SK-N-MC (cell line): ENCODE results near the gene COL8A1.
"Not testable (repeated sequence)": the region's sequence is repeated elsewhere in the genome, so short reads cannot be mapped to it uniquely, and the experiment has no call there.

ENCODE experiments used
- DNase-seq: peaks from one replicate; pipeline ENCODE4 v3.0.0-alpha.2; 2011; ENCODE audit warnings: low read depth, low spot score
- H3K27ac ChIP-seq: fragments of 200-600 bp; sonication (generic); 2 replicates; pipeline ENCODE4 v1.5.1; 2016; ENCODE audit warnings: mixed run types
- H3K36me3 ChIP-seq: fragments of 200-600 bp; sonication (generic); 2 replicates; pipeline ENCODE4 v1.6.1; 2017; ENCODE audit warnings: antibody characterized with exemption, low read length, mixed read lengths; ENCODE audit not compliant: insufficient read depth
- H3K4me3 ChIP-seq: fragments of 200-600 bp; sonication (generic); 2 replicates; pipeline ENCODE4 v1.5.1; 2016
- H3K9ac ChIP-seq: fragments of 200-600 bp; sonication (generic); 2 replicates; pipeline ENCODE4 v1.8.0; 2017; ENCODE audit warnings: mixed run types, mixed read lengths; ENCODE audit not compliant: insufficient read length
- H3K9me3 ChIP-seq: fragments of 200-600 bp; sonication (generic); 2 replicates; pipeline ENCODE4 v1.6.1; 2017; ENCODE audit warnings: low read depth, mild to moderate bottlenecking, antibody characterized with exemption, low read length, moderate library complexity, mixed read lengths
- EZH2 ChIP-seq: fragments of 200-600 bp; sonication (generic); IDR thresholded peaks from one replicate; pipeline ENCODE4 v1.6.1; 2017; ENCODE audit warnings: antibody characterized with exemption
- FOXP2 ChIP-seq: optimal IDR thresholded peaks from 2 replicates; pipeline ENCODE3; 2011; ENCODE audit warnings: mild to moderate bottlenecking, moderate library complexity; ENCODE audit not compliant: insufficient read depth; ENCODE audit errors: extremely low read length, control extremely low read depth
- POLR2AphosphoS5 ChIP-seq: IDR thresholded peaks from 2 replicates; pipeline ENCODE4 v1.6.1; 2012; ENCODE audit warnings: mild to moderate bottlenecking, low read depth, low read length, borderline replicate concordance

COL8A1 gene

DNA sequence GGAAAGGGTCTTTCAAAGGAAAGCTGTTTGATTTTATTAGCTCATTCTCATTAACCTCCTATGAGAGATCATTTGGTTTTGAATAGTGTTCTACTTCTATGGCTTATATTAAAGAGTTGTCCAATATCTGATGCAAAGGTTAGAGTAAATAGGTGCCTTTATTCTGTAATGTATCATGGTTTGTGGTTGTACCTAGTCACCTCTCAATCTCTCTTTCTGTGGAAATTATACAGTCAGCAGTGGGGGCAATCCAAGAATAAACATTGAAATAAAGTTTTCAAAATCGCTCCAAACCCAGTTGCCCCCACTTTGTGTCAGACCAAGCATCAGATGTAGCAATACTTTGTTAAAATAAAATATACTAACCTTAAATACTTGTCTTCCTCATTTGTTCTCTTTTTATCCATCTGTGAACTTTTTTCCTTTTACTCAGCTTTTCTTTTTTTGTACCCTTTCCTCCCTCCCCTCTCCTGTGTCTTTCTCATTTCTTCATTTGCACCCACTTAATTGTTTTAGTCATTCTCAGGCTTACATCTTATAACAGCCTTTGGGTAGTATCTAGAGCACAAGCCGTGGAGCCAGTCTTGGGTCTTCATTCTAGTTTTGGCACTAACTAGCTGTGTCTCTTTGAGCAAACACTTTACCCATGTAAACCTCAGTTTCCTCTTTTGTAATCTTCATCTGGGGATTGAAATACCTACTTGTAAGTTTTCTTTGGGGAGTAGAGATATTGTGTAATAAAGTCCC, 196.0 kb downstream of the COL8A1 start:
- H3K4me3 ChIP-seq: no peak overlapping the region
- H3K36me3 ChIP-seq: no peaks in the 10 kb centered on the region
- TF ChIP-seq EZH2 (no peak), FOXP2 (no peak), POLR2AphosphoS5 (no peak)

DNA sequence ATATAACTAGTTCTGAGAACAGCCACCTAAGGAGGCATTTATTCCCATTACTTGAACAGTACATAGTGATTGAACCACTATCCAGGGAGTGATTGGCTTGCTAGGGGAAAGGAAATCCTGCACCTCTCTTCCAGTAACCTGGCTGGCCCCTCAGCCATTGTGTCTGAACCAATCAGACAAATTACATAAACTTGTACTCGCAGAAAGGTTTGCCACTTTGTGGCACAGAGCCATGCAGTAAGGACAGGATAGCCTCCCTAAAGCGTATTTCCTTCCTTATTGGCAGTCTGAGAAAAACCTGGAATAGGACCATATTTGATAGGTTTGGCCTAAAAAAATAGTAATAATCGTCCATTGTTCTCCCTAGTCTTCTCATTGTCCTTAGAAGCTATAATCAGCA, 198.3 kb downstream of the COL8A1 start:
- Histone ChIP-seq H3K27ac (no peak overlapping the region), H3K36me3 (no peaks in the 10 kb centered on the region), H3K9me3 (no peaks in the 10 kb centered on the region), H3K9ac (no peak overlapping the region), H3K4me3 (no peak overlapping the region)
- no peak for TF ChIP-seq FOXP2
- TF ChIP-seq EZH2: no peak
- no peak for TF ChIP-seq POLR2AphosphoS5
- no peak for DNase-seq

More for the DNA sequence above, 196.0 kb downstream of the COL8A1 start:
- Histone ChIP-seq H3K27ac (no peak overlapping the region), H3K9ac (no peak overlapping the region), H3K9me3 (no peaks in the 10 kb centered on the region)
- DNase-seq: no peak

DNA sequence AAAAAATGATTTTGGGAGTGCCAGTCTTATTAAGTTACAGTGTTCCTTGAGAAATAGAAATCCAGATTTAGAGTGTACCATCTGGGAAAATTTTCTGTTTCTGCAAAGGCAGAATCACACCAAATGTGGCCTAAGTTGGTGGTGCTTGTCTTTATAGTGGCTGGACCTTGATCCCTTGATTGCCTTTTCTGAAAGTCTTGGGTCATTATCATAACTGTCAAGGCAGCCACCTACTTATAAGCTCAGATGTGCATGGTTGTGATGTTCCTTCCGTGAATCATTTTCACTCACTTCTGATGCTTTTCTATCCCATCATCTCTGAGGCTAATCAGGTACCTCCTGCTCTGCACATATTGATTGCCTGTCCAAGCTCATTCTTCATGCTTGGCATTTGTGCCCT, 199.3 kb downstream of the COL8A1 start:
- Histone ChIP-seq H3K4me3 (no peak overlapping the region), H3K27ac (no peak overlapping the region), H3K9me3 (no peaks in the 10 kb centered on the region), H3K36me3 (no peaks in the 10 kb centered on the region), H3K9ac (no peak overlapping the region)
- no peak for DNase-seq
- no peak for TF ChIP-seq POLR2AphosphoS5
- no peak for TF ChIP-seq EZH2
- TF ChIP-seq FOXP2: no peak

DNA sequence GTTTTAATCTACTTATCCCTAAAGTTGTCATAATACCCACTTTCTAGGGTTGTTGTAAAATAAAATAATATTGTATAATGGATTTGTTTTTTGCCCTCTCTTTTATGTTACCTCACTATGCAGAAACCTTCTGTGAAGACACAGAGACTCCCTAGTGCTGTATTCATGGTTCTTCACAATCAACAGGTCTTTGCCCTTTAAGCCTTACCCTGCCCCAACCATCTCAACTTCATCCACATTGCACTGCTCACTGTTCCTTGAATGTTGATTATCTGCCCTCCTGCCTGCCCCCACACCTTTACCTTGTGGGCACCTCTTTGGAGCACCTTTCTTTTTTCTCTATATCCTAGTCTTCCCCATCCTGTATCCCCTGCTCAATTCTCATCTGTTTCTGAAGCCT, 200.4 kb downstream of the COL8A1 start:
- Histone ChIP-seq H3K9me3 (no peaks in the 10 kb centered on the region), H3K36me3 (no peaks in the 10 kb centered on the region), H3K4me3 (no peak overlapping the region), H3K27ac (no peak overlapping the region), H3K9ac (no peak overlapping the region)
- no peak for TF ChIP-seq FOXP2
- no peak for TF ChIP-seq EZH2
- TF ChIP-seq POLR2AphosphoS5: no peak
- DNase-seq: no peak

DNA sequence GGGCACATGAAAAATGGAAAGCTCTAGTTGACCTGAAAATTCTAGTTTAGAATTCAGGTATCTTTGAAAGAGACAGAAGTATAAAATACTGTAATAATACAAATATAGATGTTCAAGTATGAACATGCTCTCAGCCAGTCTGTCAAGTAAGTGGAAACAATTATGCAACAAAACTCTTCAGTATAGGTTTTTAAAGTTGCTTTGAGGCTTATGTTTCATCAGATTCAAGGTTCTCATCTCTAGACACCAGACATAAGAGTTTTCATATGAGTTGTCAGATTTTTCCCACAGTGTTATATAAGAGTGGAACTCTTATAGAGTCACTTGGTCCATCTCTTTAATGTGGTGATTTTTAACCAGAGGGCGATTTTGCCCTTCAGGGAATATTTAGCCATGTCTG, 201.2 kb downstream of the COL8A1 start:
- Histone ChIP-seq H3K9ac (no peak overlapping the region), H3K36me3 (no peaks in the 10 kb centered on the region), H3K9me3 (no peaks in the 10 kb centered on the region), H3K4me3 (no peak overlapping the region), H3K27ac (no peak overlapping the region)
- DNase-seq: no peak
- TF ChIP-seq EZH2: no peak
- no peak for TF ChIP-seq POLR2AphosphoS5
- TF ChIP-seq FOXP2: no peak

DNA sequence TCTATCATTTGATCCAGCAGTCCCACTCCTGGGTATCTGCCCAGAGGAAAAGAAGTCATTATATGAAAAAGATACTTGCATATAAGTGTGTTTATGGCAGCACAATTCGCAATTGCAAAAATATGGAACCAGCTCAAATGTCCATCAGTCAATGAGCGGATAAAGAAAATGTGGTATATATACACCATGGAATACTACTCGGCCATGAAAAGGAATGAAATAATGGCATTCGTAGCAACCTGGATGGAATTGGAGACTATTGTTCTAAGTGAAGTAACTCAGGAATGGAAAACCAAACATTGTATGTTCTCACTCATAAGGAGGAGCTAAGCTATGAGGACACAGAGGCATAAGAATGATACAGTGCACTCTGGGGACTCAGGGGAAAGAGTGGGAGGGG, 203.6 kb downstream of the COL8A1 start:
- H3K9ac ChIP-seq, H3K27ac ChIP-seq, DNase-seq: not testable (repeated sequence)

DNA sequence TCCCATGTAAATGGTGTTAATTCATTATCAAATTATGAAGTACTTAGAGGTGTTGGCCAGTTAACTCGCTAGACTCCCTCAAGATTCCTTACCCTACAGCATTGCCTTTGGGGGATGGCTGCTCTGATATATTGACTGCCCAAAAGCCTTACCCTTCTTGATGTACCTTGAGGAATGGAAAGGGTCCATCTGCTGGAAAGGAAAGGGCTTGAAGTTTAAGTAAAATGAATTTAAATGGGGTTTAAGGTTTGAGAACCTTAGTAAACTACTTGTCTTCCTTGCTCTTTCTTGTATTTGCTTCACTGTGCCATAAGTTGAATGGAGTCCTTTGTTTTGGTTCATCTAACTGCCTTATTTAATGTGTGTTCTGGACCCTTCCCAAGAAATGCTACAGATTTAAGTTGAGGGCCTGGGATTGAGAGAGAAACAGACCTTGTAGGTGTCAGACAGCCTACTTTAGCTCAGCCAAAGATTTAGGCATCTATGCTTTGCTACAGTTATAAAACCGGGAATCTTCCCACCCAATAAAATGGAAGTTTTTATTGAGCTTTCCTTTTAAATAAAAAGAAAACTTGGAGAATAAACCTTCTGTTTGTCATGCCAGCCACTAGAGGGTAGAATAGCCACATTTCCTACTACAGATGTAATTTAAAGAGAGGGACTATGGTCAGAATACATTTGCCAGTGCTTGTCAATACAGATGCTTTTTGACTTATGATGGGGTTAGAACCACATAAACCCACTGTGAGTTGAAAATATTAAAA, 204.6 kb downstream of the COL8A1 start:
- DNase-seq: peak; percentile 35
- peak overlapping the region; percentile 55; the same call in 1 of the 2 replicates for H3K4me3 ChIP-seq
- H3K9ac ChIP-seq: peak overlapping the region; percentile 29
- no peaks in the 10 kb centered on the region for H3K9me3 ChIP-seq
- H3K36me3 ChIP-seq: no peaks in the 10 kb centered on the region
- TF ChIP-seq FOXP2 (no peak), POLR2AphosphoS5 (no peak), EZH2 (no peak)
- H3K27ac ChIP-seq: peak overlapping the region; percentile 49; the same call in 1 of the 2 replicates

More for the DNA sequence above, 203.6 kb downstream of the COL8A1 start:
- not testable (repeated sequence) for H3K36me3 ChIP-seq, H3K9me3 ChIP-seq, H3K4me3 ChIP-seq

DNA sequence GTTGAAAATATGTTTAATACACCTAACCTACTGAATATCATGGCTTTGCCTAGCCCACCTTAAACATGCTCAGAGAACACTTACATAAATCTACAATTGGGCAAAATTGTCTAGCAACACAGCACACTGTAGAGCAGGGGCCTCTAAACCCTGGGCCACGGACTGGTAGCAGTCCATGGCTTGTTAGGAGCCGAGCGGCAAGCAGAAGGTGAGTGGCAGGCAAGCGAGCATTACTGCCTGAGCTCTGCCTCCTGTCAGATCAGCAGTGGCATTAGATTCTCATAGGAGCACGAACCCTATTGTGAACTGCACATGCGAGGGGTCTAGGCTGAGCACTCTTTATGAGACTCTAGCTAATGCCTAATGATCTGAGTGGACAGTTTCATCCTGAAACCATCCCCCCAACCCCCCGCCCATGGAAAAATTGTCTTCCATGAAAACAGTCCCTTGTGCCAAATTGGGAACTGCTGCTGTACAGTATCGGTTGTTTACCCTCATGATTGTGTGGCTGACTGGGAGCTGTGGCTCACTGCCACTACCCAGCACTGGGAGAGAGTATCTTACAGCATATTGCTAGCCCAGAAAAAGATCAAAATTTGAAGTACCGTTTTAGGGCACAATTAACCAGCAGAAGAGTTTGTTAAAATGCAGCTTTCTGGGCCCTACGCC, 205.3 kb downstream of the COL8A1 start:
- H3K4me3 ChIP-seq: no peak overlapping the region
- H3K27ac ChIP-seq: no peak overlapping the region
- H3K9me3 ChIP-seq: no peaks in the 10 kb centered on the region
- no peak overlapping the region for H3K9ac ChIP-seq
- H3K36me3 ChIP-seq: no peaks in the 10 kb centered on the region
- DNase-seq: no peak
- TF ChIP-seq POLR2AphosphoS5: no peak
- no peak for TF ChIP-seq FOXP2
- TF ChIP-seq EZH2: no peak
